ENCODE data around the gene SMPD2. TPM values are rescaled to one million over a fixed set of nuclear protein-coding genes. Genes with fewer than 3 reads are reported as not detected.
A peak's percentile ranks its signal among the peaks of the same experiment; 100 is the strongest.

Gene SMPD2
- total and polyA plus RNA-seq, 9 of the 15 experiments (the other 6 are each of a cell fraction or from before 2014, with no cell fraction given), result 0.13 to 21.8 (median 18.3) TPM

DNA sequence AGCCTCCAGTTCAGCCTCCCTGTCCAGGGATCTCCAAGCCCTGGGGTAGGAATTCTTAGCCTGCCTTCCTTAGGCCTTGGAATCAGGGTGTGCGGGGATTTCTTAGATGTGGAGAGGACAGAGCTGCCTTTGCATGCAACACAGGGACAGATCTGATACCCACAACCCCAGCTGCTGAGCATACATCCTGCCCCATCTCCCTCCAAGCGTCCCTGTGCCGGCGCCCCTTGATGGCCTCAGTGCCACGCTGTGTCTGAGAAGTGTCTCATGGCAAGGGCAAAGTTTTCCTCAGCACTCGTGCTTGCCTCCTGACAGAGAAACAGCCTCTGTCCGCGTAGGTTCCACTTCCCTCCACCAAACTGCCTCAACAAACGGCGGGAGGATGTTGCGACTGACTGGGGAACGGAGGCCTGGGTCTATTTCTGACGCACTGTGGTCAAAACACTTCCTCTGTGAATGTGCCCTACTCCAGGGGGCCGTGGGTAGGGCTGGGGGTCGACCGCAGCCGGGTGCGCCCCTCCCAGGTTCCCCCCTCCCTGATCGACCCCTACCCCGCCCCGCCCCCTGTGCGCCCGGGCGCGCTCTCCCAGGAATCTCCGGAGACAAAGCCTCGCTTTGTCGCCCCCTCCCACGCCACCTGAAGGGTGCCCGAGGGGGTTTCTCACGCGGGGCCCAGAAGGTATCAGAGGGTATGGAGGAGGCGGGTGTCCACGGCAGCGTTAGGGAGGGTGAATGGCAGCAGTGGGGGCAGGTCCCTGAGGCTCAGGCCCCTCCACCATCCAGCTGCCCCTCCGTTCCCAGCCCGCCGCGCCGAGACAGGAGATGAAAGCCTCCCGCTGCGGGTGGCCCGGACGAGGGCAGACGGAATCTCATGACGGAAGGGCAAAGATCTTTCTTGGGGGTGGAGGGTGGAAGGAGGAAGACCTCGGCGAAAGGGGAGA is 14.2 kb downstream of the SMPD2 start:
- ATAC-seq (peak; percentile 4), DNase-seq (ENCODE audit: extremely low read depth in 1 of 4, low spot score in 3 of 4) (no peak), FAIRE-seq (no peak)
- intact Hi-C loops (cut with micrococcal nuclease), result no loop called here
- 50% methylated on average over 21 of the region's 48 CpGs for WGBS (ENCODE audit: insufficient coverage, low coverage, missing lambda C conversion rate)
- Histone ChIP-seq H3K4me3 (peak overlapping the region; percentile 63), H3K36me3 (ENCODE audit: control insufficient read depth, insufficient read depth, low read length) (no peaks in the 10 kb centered on the region), H3K9me3 (replicated peaks; ENCODE audit: control insufficient read depth, insufficient read depth, low read depth, low read length) (no peaks in the 10 kb centered on the region), H4K20me1 (replicated peaks; ENCODE audit: control insufficient read depth, insufficient read depth, low read length) (no peaks in the 10 kb centered on the region), H3K9me1 (ENCODE audit: control insufficient read depth, insufficient read depth, low read length) (no peaks in the 10 kb centered on the region), H3K9ac (ENCODE audit: insufficient read depth in 1 of 2, low read depth in 2 of 2, low read length in 2 of 2) (peak overlapping the region; percentile 56 to 91; a peak in 3 of 4 replicates), H3K4me1 (replicated peaks in 1 of 2; ENCODE audit: control insufficient read depth in 2 of 2, insufficient read depth in 2 of 2, low read length in 2 of 2) (peaks cover 5 to 39% of the 10 kb centered on the region in 2 experiments; a peak in 4 of 5 replicates), H3K4me2 (ENCODE audit: insufficient read depth, low read length) (peak overlapping the region; percentile 91), H3K27me3 (ENCODE audit: control insufficient read depth in 2 of 2, insufficient read depth in 2 of 2, low read length in 2 of 2) (no peaks in the 10 kb centered on the region), H3K79me2 (ENCODE audit: control insufficient read depth, insufficient read depth, low read length) (no peaks in the 10 kb centered on the region), H2AFZ (ENCODE audit: low read depth, low read length) (peak overlapping the region; percentile 89), H3K27ac (ENCODE audit: extremely low read depth, low read depth, low read length) (peak overlapping the region; percentile 14; the same call in 1 of the 3 replicates)
- no TSS peak for BruUV-seq (replicated peaks)
- ChIA-PET POLR2A (interaction anchor here (0.6 to 8.2 kb wide), 4 partner anchors 11 to 108 kb away, joined by 3 to 92 read pairs (median 4); partner anchors contain the start of genes PPIL6, SMPD2 and ZBTB24), CTCF (ENCODE audit: low intra/inter-chr PET ratio) (no interaction called here)
- in situ Hi-C loops (cut with MboI), result no loop called here
- TF ChIP-seq, protein P1, sequence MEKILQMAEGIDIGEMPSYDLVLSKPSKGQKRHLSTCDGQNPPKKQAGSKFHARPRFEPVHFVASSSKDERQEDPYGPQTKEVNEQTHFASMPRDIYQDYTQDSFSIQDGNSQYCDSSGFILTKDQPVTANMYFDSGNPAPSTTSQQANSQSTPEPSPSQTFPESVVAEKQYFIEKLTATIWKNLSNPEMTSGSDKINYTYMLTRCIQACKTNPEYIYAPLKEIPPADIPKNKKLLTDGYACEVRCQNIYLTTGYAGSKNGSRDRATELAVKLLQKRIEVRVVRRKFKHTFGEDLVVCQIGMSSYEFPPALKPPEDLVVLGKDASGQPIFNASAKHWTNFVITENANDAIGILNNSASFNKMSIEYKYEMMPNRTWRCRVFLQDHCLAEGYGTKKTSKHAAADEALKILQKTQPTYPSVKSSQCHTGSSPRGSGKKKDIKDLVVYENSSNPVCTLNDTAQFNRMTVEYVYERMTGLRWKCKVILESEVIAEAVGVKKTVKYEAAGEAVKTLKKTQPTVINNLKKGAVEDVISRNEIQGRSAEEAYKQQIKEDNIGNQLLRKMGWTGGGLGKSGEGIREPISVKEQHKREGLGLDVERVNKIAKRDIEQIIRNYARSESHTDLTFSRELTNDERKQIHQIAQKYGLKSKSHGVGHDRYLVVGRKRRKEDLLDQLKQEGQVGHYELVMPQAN (IDR thresholded peaks at IDR 0.05; ENCODE audit: borderline replicate concordance), result peak; percentile 34; the same call in 1 of the 2 replicates
- TF ChIP-seq, protein P2, sequence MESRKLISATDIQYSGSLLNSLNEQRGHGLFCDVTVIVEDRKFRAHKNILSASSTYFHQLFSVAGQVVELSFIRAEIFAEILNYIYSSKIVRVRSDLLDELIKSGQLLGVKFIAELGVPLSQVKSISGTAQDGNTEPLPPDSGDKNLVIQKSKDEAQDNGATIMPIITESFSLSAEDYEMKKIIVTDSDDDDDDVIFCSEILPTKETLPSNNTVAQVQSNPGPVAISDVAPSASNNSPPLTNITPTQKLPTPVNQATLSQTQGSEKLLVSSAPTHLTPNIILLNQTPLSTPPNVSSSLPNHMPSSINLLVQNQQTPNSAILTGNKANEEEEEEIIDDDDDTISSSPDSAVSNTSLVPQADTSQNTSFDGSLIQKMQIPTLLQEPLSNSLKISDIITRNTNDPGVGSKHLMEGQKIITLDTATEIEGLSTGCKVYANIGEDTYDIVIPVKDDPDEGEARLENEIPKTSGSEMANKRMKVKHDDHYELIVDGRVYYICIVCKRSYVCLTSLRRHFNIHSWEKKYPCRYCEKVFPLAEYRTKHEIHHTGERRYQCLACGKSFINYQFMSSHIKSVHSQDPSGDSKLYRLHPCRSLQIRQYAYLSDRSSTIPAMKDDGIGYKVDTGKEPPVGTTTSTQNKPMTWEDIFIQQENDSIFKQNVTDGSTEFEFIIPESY (CRISPR knock-in tag; IDR thresholded peaks at IDR 0.05), result peak; percentile 63; the same call in 1 of the 2 replicates
- TF ChIP-seq MIER1 (IDR thresholded peaks at IDR 0.05; ENCODE audit: low read depth), result 0 out of 2 replicates have a peak, but pooled peaks have one; percentile 45
- 0 out of 2 replicates have a peak, but pooled peaks have one; percentile 12 for TF ChIP-seq SPI1 (IDR thresholded peaks at IDR 0.05; ENCODE audit: borderline replicate concordance, low read depth, low read length)
- TF ChIP-seq, protein P3, sequence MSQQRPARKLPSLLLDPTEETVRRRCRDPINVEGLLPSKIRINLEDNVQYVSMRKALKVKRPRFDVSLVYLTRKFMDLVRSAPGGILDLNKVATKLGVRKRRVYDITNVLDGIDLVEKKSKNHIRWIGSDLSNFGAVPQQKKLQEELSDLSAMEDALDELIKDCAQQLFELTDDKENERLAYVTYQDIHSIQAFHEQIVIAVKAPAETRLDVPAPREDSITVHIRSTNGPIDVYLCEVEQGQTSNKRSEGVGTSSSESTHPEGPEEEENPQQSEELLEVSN (IDR thresholded peaks at IDR 0.05; ENCODE audit: borderline replicate concordance in 1 of 2, extremely low read depth in 1 of 2, insufficient read depth in 1 of 2, insufficient read length in 1 of 2, low read depth in 1 of 2, low read length in 1 of 2, poor library complexity in 1 of 2, severe bottlenecking in 1 of 2), result peak in 1 of 2 experiments; percentile 39
- TF ChIP-seq CREM (IDR thresholded peaks at IDR 0.05; ENCODE audit: low read depth), result no peak
- no peak for TF ChIP-seq ETS2 (tag; IDR thresholded peaks at IDR 0.05; ENCODE audit: borderline replicate concordance, poor library complexity, severe bottlenecking)
